Ishikawa (cell line): Measurements from ENCODE around the gene ODF4.

Experiments used
- CEBPB ChIP-seq: IDR thresholded peaks from 2 replicates; pipeline ENCODE4 v1.6.1; 2012
- CREB1 ChIP-seq: IDR thresholded peaks from 2 replicates; pipeline ENCODE4 v1.6.1; 2012; ENCODE audit warnings: low read depth
- EGR1 ChIP-seq: IDR thresholded peaks from 2 replicates; pipeline ENCODE4 v1.6.1; 2012
- EP300 ChIP-seq: IDR thresholded peaks from 2 replicates; pipeline ENCODE4 v1.6.1; 2012; ENCODE audit warnings: borderline replicate concordance
- FOXM1 ChIP-seq: IDR thresholded peaks from 2 replicates; pipeline ENCODE4 v1.6.1; 2012; ENCODE audit warnings: low read depth, borderline replicate concordance
- MAX ChIP-seq: IDR thresholded peaks from 2 replicates; pipeline ENCODE4 v1.6.1; 2012
- NFIC ChIP-seq: IDR thresholded peaks from 2 replicates; pipeline ENCODE4 v1.6.1; 2012
- RAD21 ChIP-seq: IDR thresholded peaks from 2 replicates; pipeline ENCODE4 v1.6.1; 2012; ENCODE audit warnings: low read depth
- REST ChIP-seq: IDR thresholded peaks from 2 replicates; pipeline ENCODE4 v1.6.1; 2012; ENCODE audit warnings: low read depth, mild to moderate bottlenecking
- TAF1 ChIP-seq: IDR thresholded peaks from 2 replicates; pipeline ENCODE4 v1.6.1; 2012; ENCODE audit warnings: low read depth, mild to moderate bottlenecking
- TCF12 ChIP-seq: IDR thresholded peaks from 2 replicates; pipeline ENCODE4 v1.6.1; 2012; ENCODE audit warnings: low read depth
- TEAD4 ChIP-seq: IDR thresholded peaks from 2 replicates; pipeline ENCODE4 v1.6.1; 2012
- USF1 ChIP-seq: IDR thresholded peaks from 2 replicates; pipeline ENCODE4 v1.6.1; 2012
- YY1 ChIP-seq: IDR thresholded peaks from 2 replicates; pipeline ENCODE4 v1.6.1; 2012; ENCODE audit warnings: low read depth
- ZBTB7A ChIP-seq: IDR thresholded peaks from 2 replicates; pipeline ENCODE4 v1.6.1; 2012; ENCODE audit warnings: low read depth

The ODF4 gene

GRCh38 chr17:8360751-8361150, 21.1 kb downstream of the ODF4 start:
- TF ChIP-seq NFIC (no peak), TAF1 (no peak), YY1 (no peak)

- TF ChIP-seq CREB1 (no peak), EP300 (no peak), CEBPB (no peak), EGR1 (no peak), TEAD4 (no peak)
These were observed 23.2 kb downstream of the ODF4 start for GRCh38 chr17:8362651-8363332.

- no peak for TF ChIP-seq NFIC
- TF ChIP-seq YY1 = no peak
- TF ChIP-seq MAX = no peak
- TF ChIP-seq CREB1 = no peak
- no peak for TF ChIP-seq FOXM1
- TF ChIP-seq ZBTB7A = no peak
- TF ChIP-seq TAF1 = no peak
- no peak for TF ChIP-seq USF1
- TF ChIP-seq RAD21 = no peak
- TF ChIP-seq EP300 = no peak
- TF ChIP-seq CEBPB = no peak
- no peak for TF ChIP-seq TEAD4
- no peak for TF ChIP-seq REST
- TF ChIP-seq TCF12 = no peak
These were observed 25.5 kb downstream of the ODF4 start for GRCh38 chr17:8365143-8365542.

GRCh38 chr17:8366231-8366630, 26.6 kb downstream of the ODF4 start:
- TF ChIP-seq TEAD4 (peak; percentile 41; the same call in 1 of the 2 replicates), REST (no peak), FOXM1 (no peak), CEBPB (no peak)

GRCh38 chr17:8368193-8368592, 28.6 kb downstream of the ODF4 start:
- TF ChIP-seq EP300 = no peak
- no peak for TF ChIP-seq USF1
- TF ChIP-seq MAX = no peak
- TF ChIP-seq TEAD4 = no peak
- TF ChIP-seq RAD21 = no peak
- TF ChIP-seq ZBTB7A = no peak
- no peak for TF ChIP-seq EGR1
- TF ChIP-seq FOXM1 = no peak
- TF ChIP-seq CREB1 = no peak
- no peak for TF ChIP-seq TCF12
- no peak for TF ChIP-seq YY1

- TF ChIP-seq RAD21 (no peak), EGR1 (no peak), EP300 (no peak), USF1 (no peak), YY1 (no peak), CREB1 (no peak), FOXM1 (no peak), CEBPB (no peak), ZBTB7A (no peak), TEAD4 (no peak), REST (no peak), TAF1 (no peak), TCF12 (no peak), MAX (no peak), NFIC (no peak)
These were observed 30.3 kb downstream of the ODF4 start for GRCh38 chr17:8369944-8370343.
